Right lobe of liver (tissue), 6 donors: Measurements from ENCODE around the gene STK10. TPM values are rescaled to one million over a fixed set of nuclear protein-coding genes. Genes with fewer than 3 reads are reported as not detected.

Experiments
- ATAC-seq, 4 donors: fragments of 200-7000 bp; cut with Tn5 transposase; one replicate each; pipeline ENCODE4 v1.9.1; 2020; ENCODE audit warnings: mild to moderate bottlenecking in 4 of 4, moderate library complexity in 4 of 4
- DNase-seq, 3 donors: peaks; one replicate each; pipeline ENCODE4 v3.0.0-alpha.2; 2020
- H3K27ac ChIP-seq, 3 donors: fragments of 200-600 bp; one replicate each; pipeline ENCODE4 v1.8.0; 2022
- H3K27me3 ChIP-seq, 2 donors: fragments of 200-600 bp; one replicate each; pipeline ENCODE4 v1.8.0; 2022
- H3K36me3 ChIP-seq, 4 donors: fragments of 200-600 bp; sonication (generic) in 1 of 4; one replicate each; pipeline versions ENCODE4 v1.5.1 to v1.8.0; 2017 to 2022; ENCODE audit warnings: control low read depth in 1 of 4
- H3K4me1 ChIP-seq, 4 donors: fragments of 200-600 bp; sonication (generic) in 1 of 4; one replicate each; pipeline versions ENCODE4 v1.5.1 to v1.8.0; 2017 to 2022; ENCODE audit warnings: control low read depth in 1 of 4
- H3K4me3 ChIP-seq, 3 donors: fragments of 200-600 bp; one replicate each; pipeline ENCODE4 v1.8.0; 2022
- H3K9me3 ChIP-seq, 4 donors: fragments of 200-600 bp; sonication (generic) in 1 of 4; one replicate each; pipeline versions ENCODE4 v1.5.1 to v1.8.0; 2017 to 2022; ENCODE audit warnings: control low read depth in 1 of 4
- CTCF ChIP-seq, 4 donors: fragments of 200-600 bp in 3 of 4; fragments of 450-650 bp in 1 of 4; IDR thresholded peaks; one replicate each; pipeline versions ENCODE4 v1.5.1 to v1.8.0; 2016 to 2022; ENCODE audit warnings: antibody characterized with exemption in 4 of 4, mild to moderate bottlenecking in 2 of 4
- POLR2A ChIP-seq: fragments of 450-650 bp; IDR thresholded peaks from one replicate; pipeline ENCODE4 v1.6.1; 2017; ENCODE audit warnings: antibody characterized with exemption, mild to moderate bottlenecking
- WGBS: methylation state at CpG from one replicate; pipeline ENCODE4 v1.1.6; 2018; ENCODE audit warnings: low coverage, low lambda C conversion rate; ENCODE audit not compliant: insufficient coverage; ENCODE audit errors: missing lambda C conversion rate; 5-methylcytosine and 5-hydroxymethylcytosine counted together
- intact Hi-C, 2 donors: fragments of 100-400 bp; cut with DNase I; formaldehyde crosslinking; loops; one replicate each; pipeline versions ENCODE4 v1.11.2 to v1.14.1; 2022
- total RNA-seq, 6 experiments: library from RNA; depleted of rRNA in 2 of 6; stranded (reverse); fragments of >200 nt in 2 of 6; fragmentation: NEBNext Ultra II Directional in 3 of 6; extraction: Animal tissue kit (Norgen Biotek cat#: 25700) in 3 of 6; gene quantifications; one replicate each; pipeline versions ENCODE4 v1.1.0 to v1.2.4, GENCODE V29; 2016 to 2023
- donor health status: DM: no; HTN: yes; CAD: no.
- donor health status: DM: no; HTN: no; CAD: no.
- donor health status: DM: no; HTN: no; CAD: no.
- donor health status: DM: no; HTN: yes; CAD: no.
- donor health status: DM: no; HTN: yes; CAD: no.

STK10 gene
- total RNA-seq, 6 experiments from 2014 or later, result 6.9 to 27.4 (median 9.0) TPM

GRCh38 chr5:172169216-172169615 is 18.8 kb downstream of the STK10 start:
- Histone ChIP-seq H3K4me1 (peaks cover 0 to 14% (median 0%) of the 10 kb centered on the region in 4 donors), H3K9me3 (no peaks in the 10 kb centered on the region), H3K4me3 (no peak overlapping the region), H3K36me3 (no peaks in the 10 kb centered on the region), H3K27me3 (no peaks in the 10 kb centered on the region), H3K27ac (no peak overlapping the region)
- intact Hi-C loops, result no loop called here
- ATAC-seq, result no peak
- TF ChIP-seq POLR2A (no peak), CTCF (IDR thresholded peaks at IDR 0.05) (no peak)
- WGBS, result 100% methylated on average over 2 of the region's 2 CpGs
- no peak for DNase-seq

- peaks cover 0 to 20% (median 0%) of the 10 kb centered on the region in 4 donors for H3K4me1 ChIP-seq
- intact Hi-C loops, result no loop called here
Measured at GRCh38 chr5:172168311-172168710, 19.7 kb downstream of the STK10 start.

GRCh38 chr5:172167895-172168294 is 20.1 kb downstream of the STK10 start:
- intact Hi-C loops, result no loop called here
- WGBS, result 87% methylated on average over 3 of the region's 7 CpGs
- H3K9me3 ChIP-seq, result no peaks in the 10 kb centered on the region
- H3K4me1 ChIP-seq, result peaks cover 0 to 20% (median 0%) of the 10 kb centered on the region in 4 donors
- DNase-seq, result no peak
- no peak for ATAC-seq
- no peaks in the 10 kb centered on the region for H3K36me3 ChIP-seq
- no peak overlapping the region for H3K4me3 ChIP-seq
- no peak overlapping the region for H3K27ac ChIP-seq
- no peak for TF ChIP-seq POLR2A
- TF ChIP-seq CTCF (IDR thresholded peaks at IDR 0.05), result no peak
- H3K27me3 ChIP-seq, result no peaks in the 10 kb centered on the region

More at GRCh38 chr5:172168311-172168710, 19.7 kb downstream of the STK10 start:
- no peak for TF ChIP-seq POLR2A
- no peak for TF ChIP-seq CTCF (IDR thresholded peaks at IDR 0.05)
- ATAC-seq (no peak), DNase-seq (no peak)
- Histone ChIP-seq H3K9me3 (no peaks in the 10 kb centered on the region), H3K27ac (no peak overlapping the region), H3K36me3 (no peaks in the 10 kb centered on the region), H3K4me3 (no peak overlapping the region), H3K27me3 (no peaks in the 10 kb centered on the region)
- WGBS, result 73% methylated on average over 3 of the region's 8 CpGs

- H3K27ac ChIP-seq, result no peak overlapping the region
- H3K9me3 ChIP-seq, result no peaks in the 10 kb centered on the region
- no peaks in the 10 kb centered on the region for H3K36me3 ChIP-seq
- no peaks in the 10 kb centered on the region for H3K27me3 ChIP-seq
- no peak for DNase-seq
- H3K4me1 ChIP-seq, result peaks cover 0 to 20% (median 0%) of the 10 kb centered on the region in 4 donors
- 83% methylated on average over 7 of the region's 16 CpGs for WGBS
- ATAC-seq, result no peak
- intact Hi-C loops, result no loop called here
- TF ChIP-seq CTCF (IDR thresholded peaks at IDR 0.05) (no peak), POLR2A (no peak)
- no peak overlapping the region for H3K4me3 ChIP-seq
Measured at GRCh38 chr5:172166030-172166826, 21.8 kb downstream of the STK10 start.
